PC-9 (cell line): Measurements from ENCODE around the gene PROB1. TPM values are rescaled to one million over a fixed set of nuclear protein-coding genes. Genes with fewer than 3 reads are reported as not detected.
A peak's percentile ranks its signal among the peaks of the same experiment; 100 is the strongest.

Source experiments
- BruUV-seq: library from RNA; stranded (reverse); fragments of 400-500 nt; replicated peaks from 2 replicates; lab custom pipeline; 2021; lab: Mats Ljungman, UMichigan
- CTCF ChIA-PET: fragments of 300-600 bp; sonication (Branson Sonifier 250); formaldehyde crosslinking; loops from one replicate; lab custom pipeline; 2022; ENCODE audit warnings: antibody characterized with exemption; lab: Charles Lee
- POLR2A ChIA-PET: fragments of 300-600 bp; sonication (Branson Sonifier 250); formaldehyde crosslinking; loops from one replicate; lab custom pipeline; 2022; ENCODE audit warnings: antibody characterized with exemption; ENCODE audit not compliant: unreplicated experiment; lab: Charles Lee
- DNase-seq, 2 experiments: peaks; one replicate each; pipeline versions ENCODE4 v3.0.0 to v3.0.0-alpha.2; 2015 to 2022; ENCODE audit warnings: mixed read lengths in 1 of 2
- H2AFZ ChIP-seq: fragments of 200-600 bp; sonication (generic); 2 replicates; pipeline ENCODE4 v1.8.1; 2017; ENCODE audit warnings: antibody characterized with exemption
- H3F3A ChIP-seq: fragments of 200-600 bp; sonication (generic); 2 replicates; pipeline ENCODE4 v1.8.1; 2017; ENCODE audit warnings: antibody characterized with exemption, mild to moderate bottlenecking, low read depth; ENCODE audit not compliant: insufficient read depth
- H3K27ac ChIP-seq: fragments of 200-600 bp; sonication (generic); 2 replicates; pipeline ENCODE4 v1.6.1; 2016; ENCODE audit warnings: mixed run types
- H3K27me3 ChIP-seq: fragments of 200-600 bp; sonication (generic); 2 replicates; pipeline ENCODE4 v1.6.1; 2016; ENCODE audit warnings: low read depth, mixed run types; ENCODE audit not compliant: insufficient read depth
- H3K36me3 ChIP-seq: fragments of 200-600 bp; sonication (generic); 2 replicates; pipeline ENCODE4 v1.6.1; 2016; ENCODE audit warnings: low read depth, mixed run types
- H3K4me1 ChIP-seq: fragments of 200-600 bp; sonication (generic); replicated peaks from 2 replicates; pipeline ENCODE4 v1.6.1; 2016; ENCODE audit warnings: mixed run types; ENCODE audit not compliant: insufficient read depth
- H3K4me2 ChIP-seq: fragments of 200-600 bp; sonication (generic); 2 replicates; pipeline ENCODE4 v1.6.1; 2017; ENCODE audit warnings: mixed run types
- H3K4me3 ChIP-seq: fragments of 200-600 bp; sonication (generic); 2 replicates; pipeline ENCODE4 v1.6.1; 2016; ENCODE audit warnings: mixed run types
- H3K79me2 ChIP-seq: fragments of 200-600 bp; sonication (generic); 2 replicates; pipeline ENCODE4 v1.6.1; 2017; ENCODE audit warnings: low read depth, mixed run types
- H3K9me2 ChIP-seq: fragments of 200-600 bp; sonication (generic); 2 replicates; pipeline ENCODE4 v1.8.1; 2017; ENCODE audit warnings: mild to moderate bottlenecking; ENCODE audit not compliant: insufficient read depth
- H3K9me3 ChIP-seq: fragments of 200-600 bp; sonication (generic); 2 replicates; pipeline ENCODE4 v1.8.1; 2016; ENCODE audit warnings: low read depth; ENCODE audit not compliant: insufficient read depth
- H4K20me1 ChIP-seq: fragments of 200-600 bp; sonication (generic); 2 replicates; pipeline ENCODE4 v1.8.1; 2017; ENCODE audit not compliant: insufficient read depth
- CTCF ChIP-seq: fragments of 200-600 bp; sonication (generic); conservative IDR thresholded peaks from 2 replicates; pipeline ENCODE4 v1.6.1; 2017; ENCODE audit warnings: mixed run types, antibody characterized with exemption, mild to moderate bottlenecking, moderate library complexity
- EZH2 ChIP-seq: fragments of 200-600 bp; sonication (generic); IDR thresholded peaks from 2 replicates; pipeline ENCODE4 v1.8.0; 2017; ENCODE audit warnings: antibody characterized with exemption, low read depth
- intact Hi-C: fragments of 100-400 bp; cut with micrococcal nuclease; formaldehyde crosslinking; loops from one replicate; pipeline ENCODE4 v1.10.0; 2022; ENCODE audit not compliant: unreplicated experiment
- total RNA-seq: library from RNA; stranded (reverse); gene quantifications from 2 replicates; pipeline ENCODE4 v1.2.3, GENCODE V29; 2021

Gene PROB1
- total RNA-seq, 1 experiment from 2014 or later = 2.9 TPM

GRCh38 chr5:139343476-139343875, 51.4 kb downstream of the PROB1 start:
- Histone ChIP-seq H2AFZ (no peak overlapping the region), H3K9me3 (no peaks in the 10 kb centered on the region), H3K9me2 (no peaks in the 10 kb centered on the region), H3K4me1 (peaks cover 23% of the 10 kb centered on the region), H4K20me1 (peaks cover 64% of the 10 kb centered on the region), H3K36me3 (peaks cover 27% of the 10 kb centered on the region), H3K27me3 (no peaks in the 10 kb centered on the region), H3K79me2 (peaks cover 66% of the 10 kb centered on the region), H3K4me3 (peak overlapping the region; percentile 77), H3K27ac (no peak overlapping the region), H3F3A (peaks cover 10% of the 10 kb centered on the region), H3K4me2 (peak overlapping the region; percentile 98)
- intact Hi-C loops = loop anchor here (5.0 kb wide), 2 partner anchors 49 to 51 kb away; partner anchors contain the start of gene MATR3
- ChIA-PET POLR2A (interaction anchor here (0.7 kb wide), 1 partner anchor 11 kb away, joined by 6 read pairs; no protein-coding TSS in a partner anchor), CTCF (no interaction called here)
- TF ChIP-seq CTCF (no peak), EZH2 (no peak)
- no TSS peak for BruUV-seq
- DNase-seq = no peak

- no peak for DNase-seq
- no TSS peak for BruUV-seq
- Histone ChIP-seq H3K36me3 (peaks cover 27% of the 10 kb centered on the region), H3K9me2 (no peaks in the 10 kb centered on the region), H3K4me3 (peak overlapping the region; percentile 77), H3K27me3 (no peaks in the 10 kb centered on the region), H3K9me3 (no peaks in the 10 kb centered on the region), H4K20me1 (peaks cover 55% of the 10 kb centered on the region), H3K27ac (peak overlapping the region; percentile 68), H2AFZ (peak overlapping the region; percentile 90; the same call in 1 of the 2 replicates), H3K4me2 (peak overlapping the region; percentile 98), H3F3A (peaks cover 10% of the 10 kb centered on the region), H3K79me2 (peaks cover 57% of the 10 kb centered on the region), H3K4me1 (peaks cover 23% of the 10 kb centered on the region)
- ChIA-PET CTCF (interaction anchor here (0.7 to 0.9 kb wide), 2 partner anchors 60 to 77 kb away, joined by 12 to 14 read pairs; no protein-coding TSS in a partner anchor), POLR2A (interaction anchor here (0.5 to 1.1 kb wide), 8 partner anchors 31 to 878 kb away, joined by 3 to 36 read pairs (median 14); partner anchors contain the start of genes HSPA9 and MATR3)
- TF ChIP-seq EZH2 = no peak
- intact Hi-C loops = loop anchor here (5.0 kb wide), 2 partner anchors 50 kb away; partner anchors contain the start of gene MATR3
Measured at GRCh38 chr5:139342423-139342723, 52.5 kb downstream of the PROB1 start.

GRCh38 chr5:139341689-139342422, 53.0 kb downstream of the PROB1 start, which contains the start of gene PAIP2:
Gene PAIP2, plus strand, starts transcription at chr5:139341854. Its CDS starts 21,931 bp downstream, at chr5:139363785.
- Histone ChIP-seq H3K4me1 (peaks cover 23% of the 10 kb centered on the region), H3K36me3 (peaks cover 22% of the 10 kb centered on the region), H3K9me3 (no peaks in the 10 kb centered on the region), H3K27ac (peak within 1 kb of the TSS; percentile 68), H3K4me2 (peak within 1 kb of the TSS; percentile 98), H4K20me1 (peaks cover 49% of the 10 kb centered on the region), H2AFZ (peak within 1 kb of the TSS; percentile 90), H3K9me2 (no peaks in the 10 kb centered on the region), H3K79me2 (peaks cover 51% of the 10 kb centered on the region), H3F3A (peaks cover 14% of the 10 kb centered on the region), H3K27me3 (no peaks in the 10 kb centered on the region), H3K4me3 (peak within 1 kb of the TSS; percentile 77)
- peak; percentile 89 to 95 for DNase-seq
- TSS peak; percentile 95 for BruUV-seq
- POLR2A ChIA-PET = interaction anchor here (0.5 to 1.1 kb wide), 8 partner anchors 31 to 877 kb away, joined by 3 to 36 read pairs (median 14); partner anchors contain the start of genes HSPA9 and MATR3
- intact Hi-C loops = loop anchor here (5.0 kb wide), 2 partner anchors 50 kb away; partner anchors contain the start of gene MATR3
- CTCF ChIA-PET = interaction anchor here (0.5 to 0.9 kb wide), 4 partner anchors 11 to 78 kb away, joined by 3 to 14 read pairs (median 8); partner anchors contain the start of gene MATR3
- TF ChIP-seq EZH2 = no peak
- TF ChIP-seq CTCF = peak; percentile 66
